SJSA1 (cell line): ENCODE measurements around the gene SPR. TPM values are rescaled to one million over a fixed set of nuclear protein-coding genes. Genes with fewer than 3 reads are reported as not detected.

Source experiments
- DNase-seq, 2 experiments: peaks; one replicate each; pipeline ENCODE4 v3.0.0-alpha.2; 2015 to 2020; ENCODE audit warnings: low spot score in 2 of 2, low read depth in 1 of 2
- H3K27ac ChIP-seq: fragments of 250-450 bp; sonication (Bioruptor Pico); 2 replicates; pipeline ENCODE4 v1.5.1; 2020; ENCODE audit warnings: mild to moderate bottlenecking, moderate library complexity
- H3K27me3 ChIP-seq: fragments of 250-450 bp; sonication (Bioruptor Pico); replicated peaks from 2 replicates; pipeline ENCODE4 v1.5.1; 2020; ENCODE audit warnings: mild to moderate bottlenecking, moderate library complexity
- H3K36me3 ChIP-seq: fragments of 250-450 bp; sonication (Bioruptor Pico); 2 replicates; pipeline ENCODE4 v1.5.1; 2020; ENCODE audit warnings: mild to moderate bottlenecking
- H3K4me1 ChIP-seq: fragments of 250-450 bp; sonication (Bioruptor Pico); replicated peaks from 2 replicates; pipeline ENCODE4 v1.6.1; 2021; ENCODE audit warnings: mild to moderate bottlenecking
- H3K4me3 ChIP-seq: fragments of 250-450 bp; sonication (Bioruptor Pico); 2 replicates; pipeline ENCODE4 v1.5.1; 2020; ENCODE audit warnings: mild to moderate bottlenecking
- H3K9me3 ChIP-seq: fragments of 250-450 bp; sonication (Bioruptor Pico); replicated peaks from 2 replicates; pipeline ENCODE4 v1.5.1; 2020; ENCODE audit warnings: mild to moderate bottlenecking
- total RNA-seq: library from RNA; depleted of rRNA; stranded (reverse); fragments of >200 nt; shearing (Covaris generic); gene quantifications from 2 replicates; pipeline ENCODE4 v1.2.3, GENCODE V29; 2014; rRNA removed

The SPR gene
- total RNA-seq, 1 experiment from 2014 or later, result 35.8 TPM

DNA sequence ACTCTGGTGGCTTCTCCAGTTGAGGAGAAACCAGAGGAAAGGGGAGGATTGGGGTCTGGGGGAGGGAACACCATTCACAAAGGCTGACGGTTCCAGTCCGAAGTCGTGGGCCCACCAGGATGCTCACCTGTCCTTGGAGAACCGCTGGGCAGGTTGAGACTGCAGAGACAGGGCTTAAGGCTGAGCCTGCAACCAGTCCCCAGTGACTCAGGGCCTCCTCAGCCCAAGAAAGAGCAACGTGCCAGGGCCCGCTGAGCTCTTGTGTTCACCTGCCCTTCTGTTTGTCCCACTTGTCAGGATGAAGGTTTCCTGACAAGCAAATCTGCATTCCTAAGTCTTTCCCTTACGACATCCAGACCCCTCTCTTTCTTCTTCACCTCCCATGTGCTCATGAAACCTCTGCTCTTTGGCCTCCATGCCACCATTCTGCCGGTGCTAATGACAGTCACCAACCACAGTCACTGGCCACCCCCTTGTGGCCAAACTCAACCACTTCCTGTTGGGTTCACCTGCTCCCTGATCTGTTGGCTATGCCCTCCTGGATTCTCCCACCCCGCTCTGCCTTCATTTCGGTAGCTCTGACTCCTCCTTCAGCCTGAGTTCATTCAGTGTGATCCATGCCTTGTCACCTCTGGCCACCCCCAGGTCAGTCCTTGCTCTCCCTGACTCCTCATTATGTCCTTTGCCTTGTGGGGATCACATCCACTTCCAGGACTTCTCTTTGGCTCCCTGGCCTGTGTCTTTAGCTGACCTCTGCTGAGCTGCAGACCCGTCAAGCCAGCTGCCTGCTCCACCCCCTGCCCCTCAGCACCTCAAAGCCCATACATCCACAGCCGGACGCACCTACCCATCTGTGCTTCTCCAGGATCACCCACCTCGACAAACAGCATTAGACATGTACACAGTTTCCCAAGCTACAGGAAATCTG lies 47.7 kb downstream of the SPR start:
- no peak overlapping the region for H3K4me3 ChIP-seq
- H3K27ac ChIP-seq, result no peak overlapping the region
- H3K27me3 ChIP-seq, result peaks cover 8% of the 10 kb centered on the region; the same call in 1 of the 2 replicates
- no peaks in the 10 kb centered on the region for H3K4me1 ChIP-seq
- no peak for DNase-seq
- H3K36me3 ChIP-seq, result no peaks in the 10 kb centered on the region
- H3K9me3 ChIP-seq, result no peaks in the 10 kb centered on the region

DNA sequence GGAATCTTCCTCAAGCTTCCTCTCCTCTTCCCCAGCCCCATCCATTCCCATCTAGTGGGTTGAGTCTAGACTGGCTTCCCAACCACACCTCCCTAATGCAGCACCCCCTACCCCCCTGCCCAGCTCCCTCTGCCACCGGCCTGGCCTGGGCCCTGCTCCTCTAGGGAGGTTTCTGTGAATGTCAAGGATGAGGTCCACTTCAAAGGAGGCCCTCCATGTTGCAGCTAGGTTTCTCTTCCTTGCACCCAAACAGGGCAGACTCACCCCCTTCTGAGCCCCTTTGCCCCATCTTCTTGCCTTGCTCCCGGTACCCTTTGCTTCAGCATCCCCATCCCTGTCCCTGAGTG lies 48.4 kb downstream of the SPR start:
- no peaks in the 10 kb centered on the region for H3K36me3 ChIP-seq
- H3K27me3 ChIP-seq, result peaks cover 1% of the 10 kb centered on the region; the same call in 1 of the 2 replicates
- no peak overlapping the region for H3K27ac ChIP-seq
- peaks cover 5% of the 10 kb centered on the region for H3K4me1 ChIP-seq
- no peak overlapping the region for H3K4me3 ChIP-seq
- DNase-seq, result no peak
- H3K9me3 ChIP-seq, result no peaks in the 10 kb centered on the region

GRCh38 chr2:72936660-72937355 lies 49.6 kb downstream of the SPR start:
- no peaks in the 10 kb centered on the region; the same call in 1 of the 2 replicates for H3K27me3 ChIP-seq
- no peak overlapping the region for H3K27ac ChIP-seq
- peaks cover 15% of the 10 kb centered on the region for H3K4me1 ChIP-seq
- no peaks in the 10 kb centered on the region for H3K9me3 ChIP-seq
- no peaks in the 10 kb centered on the region for H3K36me3 ChIP-seq
- DNase-seq, result no peak
- H3K4me3 ChIP-seq, result no peak overlapping the region

GRCh38 chr2:72937356-72937669 lies 50.1 kb downstream of the SPR start:
- DNase-seq, result no peak

DNA sequence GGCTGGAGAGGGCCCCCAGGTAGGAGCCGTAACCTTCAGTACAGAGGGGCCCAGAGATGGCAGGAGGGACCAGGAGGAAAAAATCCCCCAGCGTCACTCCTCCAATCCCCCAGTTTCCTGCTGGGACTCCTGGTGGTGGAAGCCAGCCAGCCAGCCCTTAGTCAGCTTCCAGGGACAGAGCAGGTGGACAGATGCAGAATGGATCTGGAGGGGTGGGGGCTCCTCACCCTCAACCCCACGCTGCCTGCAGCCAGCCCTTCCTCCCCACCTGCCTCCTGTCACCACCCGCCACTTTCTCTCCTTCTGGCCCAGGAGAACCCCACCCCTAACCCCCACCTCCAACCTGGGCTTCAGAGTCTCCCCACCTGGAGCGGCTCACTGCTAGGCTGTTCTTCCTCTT lies 51.2 kb downstream of the SPR start:
- DNase-seq, result no peak
- no peak overlapping the region for H3K27ac ChIP-seq

More at GRCh38 chr2:72937356-72937669, 50.1 kb downstream of the SPR start:
- H3K36me3 ChIP-seq, result no peaks in the 10 kb centered on the region
- H3K4me1 ChIP-seq, result peaks cover 15% of the 10 kb centered on the region
- H3K27me3 ChIP-seq, result no peaks in the 10 kb centered on the region; the same call in 1 of the 2 replicates
- H3K27ac ChIP-seq, result no peak overlapping the region
- H3K9me3 ChIP-seq, result no peaks in the 10 kb centered on the region
- H3K4me3 ChIP-seq, result no peak overlapping the region

GRCh38 chr2:72940361-72940760 lies 53.2 kb downstream of the SPR start:
- no peak for DNase-seq
- H3K4me1 ChIP-seq, result peaks cover 15% of the 10 kb centered on the region

More for the DNA sequence above, 51.2 kb downstream of the SPR start:
- H3K4me1 ChIP-seq, result peaks cover 15% of the 10 kb centered on the region
- H3K9me3 ChIP-seq, result no peaks in the 10 kb centered on the region
- no peak overlapping the region for H3K4me3 ChIP-seq
- no peaks in the 10 kb centered on the region for H3K36me3 ChIP-seq
- H3K27me3 ChIP-seq, result no peaks in the 10 kb centered on the region; the same call in 1 of the 2 replicates

GRCh38 chr2:72940786-72941185 lies 53.6 kb downstream of the SPR start:
- Histone ChIP-seq H3K4me3 (no peak overlapping the region), H3K27me3 (no peaks in the 10 kb centered on the region; the same call in 1 of the 2 replicates), H3K27ac (no peak overlapping the region), H3K9me3 (no peaks in the 10 kb centered on the region), H3K36me3 (no peaks in the 10 kb centered on the region), H3K4me1 (peaks cover 15% of the 10 kb centered on the region)
- DNase-seq, result peak; percentile 61 to 86

More at GRCh38 chr2:72940361-72940760, 53.2 kb downstream of the SPR start:
- H3K9me3 ChIP-seq, result no peaks in the 10 kb centered on the region
- no peaks in the 10 kb centered on the region for H3K36me3 ChIP-seq
- no peaks in the 10 kb centered on the region; the same call in 1 of the 2 replicates for H3K27me3 ChIP-seq
- H3K4me3 ChIP-seq, result no peak overlapping the region
- H3K27ac ChIP-seq, result no peak overlapping the region

Other genes with a start within 250 kb of the SPR start
- 11.2 and 26.5 TPM in 2 replicates for gene EXOC6B, start 61.4 kb upstream of the SPR start, total RNA-seq
- not detected in 2 replicates for gene EMX1, start 30.1 kb downstream of the SPR start, total RNA-seq
- gene SFXN5, start 184.3 kb downstream of the SPR start, total RNA-seq, result 8.2 and 13.3 TPM in 2 replicates
- gene RAB11FIP5, start 225.5 kb downstream of the SPR start, total RNA-seq, result 15.5 and 23.0 TPM in 2 replicates